ENCODE results near the gene TRIO.

TRIO gene

DNA sequence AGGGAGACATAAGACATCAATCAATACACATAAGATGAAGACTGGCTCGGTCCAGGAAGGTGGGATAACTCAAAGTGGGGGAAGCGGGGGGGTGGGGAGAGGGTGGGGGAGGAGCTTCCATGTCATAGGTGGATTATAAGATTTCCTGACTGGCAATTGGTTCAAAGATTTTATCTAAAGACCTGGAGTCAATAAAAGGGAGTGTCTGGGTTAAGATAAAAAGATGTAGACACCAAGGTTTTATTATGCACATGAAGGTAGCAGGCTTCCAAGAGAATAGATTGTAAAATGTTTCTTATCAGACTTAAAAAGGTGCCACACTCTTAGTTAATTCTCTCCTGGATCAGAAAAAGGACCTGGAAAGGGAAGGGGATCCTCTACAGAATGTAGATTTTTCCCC, 412.9 kb downstream of the TRIO start:
- TF ChIP-seq, protein P1, sequence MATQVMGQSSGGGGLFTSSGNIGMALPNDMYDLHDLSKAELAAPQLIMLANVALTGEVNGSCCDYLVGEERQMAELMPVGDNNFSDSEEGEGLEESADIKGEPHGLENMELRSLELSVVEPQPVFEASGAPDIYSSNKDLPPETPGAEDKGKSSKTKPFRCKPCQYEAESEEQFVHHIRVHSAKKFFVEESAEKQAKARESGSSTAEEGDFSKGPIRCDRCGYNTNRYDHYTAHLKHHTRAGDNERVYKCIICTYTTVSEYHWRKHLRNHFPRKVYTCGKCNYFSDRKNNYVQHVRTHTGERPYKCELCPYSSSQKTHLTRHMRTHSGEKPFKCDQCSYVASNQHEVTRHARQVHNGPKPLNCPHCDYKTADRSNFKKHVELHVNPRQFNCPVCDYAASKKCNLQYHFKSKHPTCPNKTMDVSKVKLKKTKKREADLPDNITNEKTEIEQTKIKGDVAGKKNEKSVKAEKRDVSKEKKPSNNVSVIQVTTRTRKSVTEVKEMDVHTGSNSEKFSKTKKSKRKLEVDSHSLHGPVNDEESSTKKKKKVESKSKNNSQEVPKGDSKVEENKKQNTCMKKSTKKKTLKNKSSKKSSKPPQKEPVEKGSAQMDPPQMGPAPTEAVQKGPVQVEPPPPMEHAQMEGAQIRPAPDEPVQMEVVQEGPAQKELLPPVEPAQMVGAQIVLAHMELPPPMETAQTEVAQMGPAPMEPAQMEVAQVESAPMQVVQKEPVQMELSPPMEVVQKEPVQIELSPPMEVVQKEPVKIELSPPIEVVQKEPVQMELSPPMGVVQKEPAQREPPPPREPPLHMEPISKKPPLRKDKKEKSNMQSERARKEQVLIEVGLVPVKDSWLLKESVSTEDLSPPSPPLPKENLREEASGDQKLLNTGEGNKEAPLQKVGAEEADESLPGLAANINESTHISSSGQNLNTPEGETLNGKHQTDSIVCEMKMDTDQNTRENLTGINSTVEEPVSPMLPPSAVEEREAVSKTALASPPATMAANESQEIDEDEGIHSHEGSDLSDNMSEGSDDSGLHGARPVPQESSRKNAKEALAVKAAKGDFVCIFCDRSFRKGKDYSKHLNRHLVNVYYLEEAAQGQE (IDR thresholded peaks at IDR 0.05; ENCODE audit: insufficient read depth in 1 of 2, low read depth in 2 of 2, low read length in 2 of 2), result no peak
- TF ChIP-seq TAF1 (IDR thresholded peaks at IDR 0.05; ENCODE audit: borderline replicate concordance, insufficient read depth, low read length) (no peak), FOXP2 (optimal IDR thresholded peaks at IDR 0.05; ENCODE audit: borderline replicate concordance, extremely low read depth, extremely low read length, insufficient read depth) (no peak)

DNA sequence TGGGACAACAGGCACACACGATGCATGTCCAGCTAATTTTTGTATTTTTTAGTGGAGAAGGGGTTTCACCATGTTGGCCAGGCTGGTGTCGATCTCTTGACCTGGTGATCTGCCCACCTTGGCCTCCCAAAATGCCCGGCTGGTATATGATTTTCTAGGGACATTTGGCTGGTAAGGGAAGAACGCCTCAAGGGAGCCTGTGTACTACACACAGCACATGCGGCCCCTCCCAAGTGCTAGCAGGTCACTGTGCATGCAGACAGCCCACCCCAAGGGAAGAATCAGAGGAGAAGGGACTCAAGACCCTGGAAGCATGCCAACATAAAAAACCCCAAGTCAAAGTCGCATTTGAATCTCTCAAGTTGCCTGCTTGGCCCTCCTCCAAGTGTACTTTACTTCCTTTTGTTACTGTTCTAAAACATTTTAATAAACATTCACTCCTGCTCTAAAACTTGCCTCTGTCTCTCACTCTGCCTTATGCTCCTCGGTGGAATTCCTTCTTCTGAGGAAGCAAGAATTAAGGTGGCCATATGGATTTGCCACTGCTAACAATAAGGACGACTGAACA, 414.1 kb downstream of the TRIO start:
- no peak for TF ChIP-seq TAF1 (IDR thresholded peaks at IDR 0.05; ENCODE audit: borderline replicate concordance, insufficient read depth, low read length)
- TF ChIP-seq POLR2AphosphoS5 (IDR thresholded peaks at IDR 0.05; ENCODE audit: low read depth, low read length), result no peak
- TF ChIP-seq, protein P1 (IDR thresholded peaks at IDR 0.05; ENCODE audit: insufficient read depth in 1 of 2, low read depth in 2 of 2, low read length in 2 of 2), result no peak
- TF ChIP-seq SIN3A (IDR thresholded peaks at IDR 0.05; ENCODE audit: borderline replicate concordance, insufficient read depth, low read length), result no peak
- no peak for TF ChIP-seq FOXP2 (optimal IDR thresholded peaks at IDR 0.05; ENCODE audit: borderline replicate concordance, extremely low read depth, extremely low read length, insufficient read depth)

DNA sequence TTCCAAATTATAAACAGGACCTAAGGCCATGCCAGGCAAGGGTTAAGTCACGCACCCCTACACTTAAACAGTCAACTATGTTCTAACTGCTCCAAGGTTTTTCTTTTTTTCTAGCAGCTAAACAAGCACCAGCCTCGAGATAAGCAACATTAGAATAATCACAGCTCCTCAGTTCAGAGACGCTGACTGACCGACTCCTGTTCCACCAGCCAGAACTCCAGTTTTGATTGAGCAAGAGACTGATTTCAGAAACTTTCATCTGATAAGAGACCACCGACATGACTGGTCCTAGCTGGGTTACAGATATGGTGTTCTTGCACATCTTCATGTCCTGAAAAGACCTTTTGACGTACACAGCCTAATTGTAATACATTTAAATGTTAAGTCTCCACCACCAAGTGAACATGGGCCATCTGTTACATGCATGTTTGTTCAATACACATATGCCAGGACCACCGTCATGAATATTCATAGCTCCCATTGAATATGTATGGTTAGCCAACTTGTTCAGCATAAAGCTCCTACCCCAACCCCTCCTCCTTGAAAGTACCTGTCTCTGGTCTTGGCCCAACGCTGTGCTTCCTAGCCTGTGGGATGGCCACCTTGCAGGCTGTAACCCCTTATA, 414.8 kb downstream of the TRIO start:
- TF ChIP-seq TAF1 (IDR thresholded peaks at IDR 0.05; ENCODE audit: borderline replicate concordance, insufficient read depth, low read length) (no peak), POLR2AphosphoS5 (IDR thresholded peaks at IDR 0.05; ENCODE audit: low read depth, low read length) (no peak), FOXP2 (optimal IDR thresholded peaks at IDR 0.05; ENCODE audit: borderline replicate concordance, extremely low read depth, extremely low read length, insufficient read depth) (no peak), SIN3A (IDR thresholded peaks at IDR 0.05; ENCODE audit: borderline replicate concordance, insufficient read depth, low read length) (no peak)
- TF ChIP-seq, protein P1 (IDR thresholded peaks at IDR 0.05; ENCODE audit: insufficient read depth in 1 of 2, low read depth in 2 of 2, low read length in 2 of 2), result no peak

Data from PFSK-1 (cell line).